ENCODE measurements around the gene DCXR. TPM values are rescaled to one million over a fixed set of nuclear protein-coding genes. Genes with fewer than 3 reads are reported as not detected.
A peak's percentile ranks its signal among the peaks of the same experiment; 100 is the strongest.

DCXR gene
- total and polyA plus RNA-seq, 2 of the 13 experiments (the other 11 are each of a cell fraction or from before 2014, with no cell fraction given): 287 to 311 TPM

DNA sequence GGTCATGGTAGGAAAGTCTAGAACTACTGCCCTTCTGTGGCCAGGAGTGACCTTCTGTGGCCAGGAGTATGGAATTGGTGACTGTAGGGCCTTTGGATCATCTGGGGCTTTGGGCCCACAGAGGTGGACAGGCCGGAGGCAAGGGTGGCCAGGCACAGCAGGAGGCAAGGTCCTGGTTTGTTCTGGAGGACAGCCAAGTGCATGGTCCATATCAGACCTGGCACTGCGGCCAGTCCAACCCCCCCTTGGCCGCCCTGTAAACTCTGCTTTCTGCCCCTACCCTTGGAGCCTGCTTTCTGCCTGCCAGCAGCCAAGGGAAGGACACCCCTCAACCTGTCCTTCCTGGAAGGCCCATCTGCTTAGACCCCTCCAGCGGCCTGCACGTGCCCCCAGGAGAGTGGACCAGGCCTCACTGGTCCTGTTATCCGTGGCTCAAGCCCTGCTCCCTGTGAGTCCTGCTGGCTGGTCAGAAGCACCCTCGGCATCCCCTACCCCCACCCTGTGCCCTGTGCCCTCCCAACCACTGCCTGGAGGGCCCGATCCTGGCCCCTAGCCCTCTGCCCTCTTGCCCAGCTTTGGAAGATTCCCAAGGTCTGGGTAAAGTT, 2.3 kb upstream of the DCXR start (continued):
- TF ChIP-seq, protein P1, sequence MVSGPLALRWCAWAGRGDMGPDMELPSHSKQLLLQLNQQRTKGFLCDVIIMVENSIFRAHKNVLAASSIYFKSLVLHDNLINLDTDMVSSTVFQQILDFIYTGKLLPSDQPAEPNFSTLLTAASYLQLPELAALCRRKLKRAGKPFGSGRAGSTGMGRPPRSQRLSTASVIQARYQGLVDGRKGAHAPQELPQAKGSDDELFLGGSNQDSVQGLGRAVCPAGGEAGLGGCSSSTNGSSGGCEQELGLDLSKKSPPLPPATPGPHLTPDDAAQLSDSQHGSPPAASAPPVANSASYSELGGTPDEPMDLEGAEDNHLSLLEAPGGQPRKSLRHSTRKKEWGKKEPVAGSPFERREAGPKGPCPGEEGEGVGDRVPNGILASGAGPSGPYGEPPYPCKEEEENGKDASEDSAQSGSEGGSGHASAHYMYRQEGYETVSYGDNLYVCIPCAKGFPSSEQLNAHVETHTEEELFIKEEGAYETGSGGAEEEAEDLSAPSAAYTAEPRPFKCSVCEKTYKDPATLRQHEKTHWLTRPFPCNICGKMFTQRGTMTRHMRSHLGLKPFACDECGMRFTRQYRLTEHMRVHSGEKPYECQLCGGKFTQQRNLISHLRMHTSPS (CRISPR knock-in tag; IDR thresholded peaks at IDR 0.05; ENCODE audit: low read depth): peak; percentile 95
- TF ChIP-seq, protein P2, sequence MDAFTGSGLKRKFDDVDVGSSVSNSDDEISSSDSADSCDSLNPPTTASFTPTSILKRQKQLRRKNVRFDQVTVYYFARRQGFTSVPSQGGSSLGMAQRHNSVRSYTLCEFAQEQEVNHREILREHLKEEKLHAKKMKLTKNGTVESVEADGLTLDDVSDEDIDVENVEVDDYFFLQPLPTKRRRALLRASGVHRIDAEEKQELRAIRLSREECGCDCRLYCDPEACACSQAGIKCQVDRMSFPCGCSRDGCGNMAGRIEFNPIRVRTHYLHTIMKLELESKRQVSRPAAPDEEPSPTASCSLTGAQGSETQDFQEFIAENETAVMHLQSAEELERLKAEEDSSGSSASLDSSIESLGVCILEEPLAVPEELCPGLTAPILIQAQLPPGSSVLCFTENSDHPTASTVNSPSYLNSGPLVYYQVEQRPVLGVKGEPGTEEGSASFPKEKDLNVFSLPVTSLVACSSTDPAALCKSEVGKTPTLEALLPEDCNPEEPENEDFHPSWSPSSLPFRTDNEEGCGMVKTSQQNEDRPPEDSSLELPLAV (CRISPR knock-in tag; conservative IDR thresholded peaks at IDR 0.05; ENCODE audit: low read depth): no peak
- TF ChIP-seq HNF4A (CRISPR knock-in tag; IDR thresholded peaks at IDR 0.05) (peak; percentile 85), ZNF143 (CRISPR knock-in tag; IDR thresholded peaks at IDR 0.05) (no peak), SMARCE1 (IDR thresholded peaks at IDR 0.05; ENCODE audit: borderline replicate concordance) (no peak), FOXJ3 (CRISPR knock-in tag; IDR thresholded peaks at IDR 0.05; ENCODE audit: borderline replicate concordance) (no peak), ZNF781 (CRISPR knock-in tag; IDR thresholded peaks at IDR 0.05; ENCODE audit: borderline replicate concordance, not compliant biosample characterization) (no peak), NFE2L1 (CRISPR knock-in tag; IDR thresholded peaks at IDR 0.05; ENCODE audit: borderline replicate concordance) (no peak), ZFP82 (CRISPR knock-in tag; IDR thresholded peaks at IDR 0.05; ENCODE audit: borderline replicate concordance) (no peak), MYC (CRISPR knock-in tag; IDR thresholded peaks at IDR 0.05; ENCODE audit: borderline replicate concordance) (peak; percentile 74; the same call in 1 of the 2 replicates), KLF11 (CRISPR knock-in tag; IDR thresholded peaks at IDR 0.05) (no peak), IKZF1 (IDR thresholded peaks at IDR 0.05) (no peak), ZBTB42 (CRISPR knock-in tag; IDR thresholded peaks at IDR 0.05) (no peak), ZNF841 (CRISPR knock-in tag; IDR thresholded peaks at IDR 0.05; ENCODE audit: borderline replicate concordance) (no peak), ZNF558 (CRISPR knock-in tag; IDR thresholded peaks at IDR 0.05; ENCODE audit: borderline replicate concordance) (no peak), TMF1 (CRISPR knock-in tag; IDR thresholded peaks at IDR 0.05; ENCODE audit: low read depth) (no peak), ZFP36L2 (CRISPR knock-in tag; IDR thresholded peaks at IDR 0.05) (no peak), NFYB (CRISPR knock-in tag; IDR thresholded peaks at IDR 0.05) (0 out of 2 replicates have a peak, but pooled peaks have one; percentile 10), ZBTB1 (CRISPR knock-in tag; IDR thresholded peaks at IDR 0.05; ENCODE audit: borderline replicate concordance) (no peak)
- TF ChIP-seq, protein P3, sequence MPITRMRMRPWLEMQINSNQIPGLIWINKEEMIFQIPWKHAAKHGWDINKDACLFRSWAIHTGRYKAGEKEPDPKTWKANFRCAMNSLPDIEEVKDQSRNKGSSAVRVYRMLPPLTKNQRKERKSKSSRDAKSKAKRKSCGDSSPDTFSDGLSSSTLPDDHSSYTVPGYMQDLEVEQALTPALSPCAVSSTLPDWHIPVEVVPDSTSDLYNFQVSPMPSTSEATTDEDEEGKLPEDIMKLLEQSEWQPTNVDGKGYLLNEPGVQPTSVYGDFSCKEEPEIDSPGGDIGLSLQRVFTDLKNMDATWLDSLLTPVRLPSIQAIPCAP (CRISPR knock-in tag; IDR thresholded peaks at IDR 0.05; ENCODE audit: low read depth): 0 out of 2 replicates have a peak, but pooled peaks have one; percentile 60
- TF ChIP-seq, protein P4, sequence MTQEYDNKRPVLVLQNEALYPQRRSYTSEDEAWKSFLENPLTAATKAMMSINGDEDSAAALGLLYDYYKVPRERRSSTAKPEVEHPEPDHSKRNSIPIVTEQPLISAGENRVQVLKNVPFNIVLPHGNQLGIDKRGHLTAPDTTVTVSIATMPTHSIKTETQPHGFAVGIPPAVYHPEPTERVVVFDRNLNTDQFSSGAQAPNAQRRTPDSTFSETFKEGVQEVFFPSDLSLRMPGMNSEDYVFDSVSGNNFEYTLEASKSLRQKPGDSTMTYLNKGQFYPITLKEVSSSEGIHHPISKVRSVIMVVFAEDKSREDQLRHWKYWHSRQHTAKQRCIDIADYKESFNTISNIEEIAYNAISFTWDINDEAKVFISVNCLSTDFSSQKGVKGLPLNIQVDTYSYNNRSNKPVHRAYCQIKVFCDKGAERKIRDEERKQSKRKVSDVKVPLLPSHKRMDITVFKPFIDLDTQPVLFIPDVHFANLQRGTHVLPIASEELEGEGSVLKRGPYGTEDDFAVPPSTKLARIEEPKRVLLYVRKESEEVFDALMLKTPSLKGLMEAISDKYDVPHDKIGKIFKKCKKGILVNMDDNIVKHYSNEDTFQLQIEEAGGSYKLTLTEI (CRISPR knock-in tag; conservative IDR thresholded peaks at IDR 0.05): no peak
- TF ChIP-seq, protein P5, sequence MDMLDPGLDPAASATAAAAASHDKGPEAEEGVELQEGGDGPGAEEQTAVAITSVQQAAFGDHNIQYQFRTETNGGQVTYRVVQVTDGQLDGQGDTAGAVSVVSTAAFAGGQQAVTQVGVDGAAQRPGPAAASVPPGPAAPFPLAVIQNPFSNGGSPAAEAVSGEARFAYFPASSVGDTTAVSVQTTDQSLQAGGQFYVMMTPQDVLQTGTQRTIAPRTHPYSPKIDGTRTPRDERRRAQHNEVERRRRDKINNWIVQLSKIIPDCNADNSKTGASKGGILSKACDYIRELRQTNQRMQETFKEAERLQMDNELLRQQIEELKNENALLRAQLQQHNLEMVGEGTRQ (IDR thresholded peaks at IDR 0.05; ENCODE audit: low read depth, low read length): no peak
- TF ChIP-seq, protein P5 (CRISPR knock-in tag; IDR thresholded peaks at IDR 0.05; ENCODE audit: borderline replicate concordance): no peak
